Heart right ventricle (tissue), 16 donors: ENCODE data around the gene TMPRSS13. TPM values are rescaled to one million over a fixed set of nuclear protein-coding genes. Genes with fewer than 3 reads are reported as not detected.

Source experiments
- ATAC-seq, 8 donors: fragments of 200-7000 bp; cut with Tn5 transposase; one replicate each; pipeline ENCODE4 v1.9.1; 2020; ENCODE audit warnings: mild to moderate bottlenecking in 8 of 8, moderate library complexity in 8 of 8, moderate number of reproducible peaks in 1 of 8
- DNase-seq, 2 donors: peaks; one replicate each; pipeline ENCODE4 v3.0.0-alpha.2; 2020
- H3K27ac ChIP-seq, 10 donors: fragments of 200-600 bp; sonication (generic) in 2 of 10; one replicate each; pipeline versions ENCODE4 v1.5.0 to v1.8.0; 2020 to 2022; ENCODE audit warnings: mild to moderate bottlenecking in 3 of 10
- H3K27me3 ChIP-seq, 7 donors: fragments of 200-600 bp; one replicate each; pipeline ENCODE4 v1.8.0; 2021 to 2022; ENCODE audit warnings: mild to moderate bottlenecking in 2 of 7
- H3K36me3 ChIP-seq, 9 donors: fragments of 200-600 bp; sonication (generic) in 1 of 9; one replicate each; pipeline versions ENCODE4 v1.5.0 to v1.8.0; 2020 to 2022; ENCODE audit warnings: mild to moderate bottlenecking in 2 of 9
- H3K4me1 ChIP-seq, 9 donors: fragments of 200-600 bp; sonication (generic) in 1 of 9; one replicate each; pipeline versions ENCODE4 v1.5.0 to v1.8.0; 2020 to 2022; ENCODE audit warnings: mild to moderate bottlenecking in 4 of 9
- H3K4me3 ChIP-seq, 10 donors: fragments of 200-600 bp; sonication (generic) in 2 of 10; one replicate each; pipeline versions ENCODE4 v1.5.0 to v1.8.0; 2020 to 2022; ENCODE audit warnings: mild to moderate bottlenecking in 7 of 10, moderate library complexity in 2 of 10
- H3K9me3 ChIP-seq, 11 donors: fragments of 200-600 bp in 10 of 11; sonication (generic) in 2 of 11; one replicate each; pipeline versions ENCODE4 v1.5.0 to v1.8.0; 2013 to 2022; ENCODE audit warnings: mild to moderate bottlenecking in 2 of 11, control low read depth in 1 of 11, moderate library complexity in 1 of 11
- CTCF ChIP-seq, 9 donors: fragments of 200-600 bp; sonication (generic) in 2 of 9; IDR thresholded peaks; one replicate each; pipeline versions ENCODE4 v1.5.0 to v1.8.0; 2021 to 2022; ENCODE audit warnings: antibody characterized with exemption in 9 of 9, mild to moderate bottlenecking in 5 of 9, moderate library complexity in 1 of 9
- WGBS, 2 donors: extraction: QIAGEN DNeasy Blood & Tissue Kit; methylation state at CpG; one replicate each; pipeline ENCODE4 v1.1.7; 2013; ENCODE audit warnings: inconsistent platforms in 1 of 2; 5-methylcytosine and 5-hydroxymethylcytosine counted together
- intact Hi-C, 10 donors: fragments of 100-400 bp; cut with DNase I; formaldehyde crosslinking; loops; one replicate each; pipeline versions ENCODE4 v1.11.1 to v1.14.2; 2022
- polyA plus RNA-seq, 2 donors: library from polyadenylated mRNA; stranded (reverse); fragments of 200-250 nt; gene quantifications; one replicate each; pipeline ENCODE4 v1.2.3, GENCODE V29; 2013
- total RNA-seq, 10 donors: library from RNA; stranded (reverse); fragmentation: NEBNext Ultra II Directional in 3 of 10; extraction: Animal tissue kit (Norgen Biotek cat#: 25700) in 3 of 10; gene quantifications; one replicate each; pipeline versions ENCODE4 v1.2.1 to v1.2.4, GENCODE V29; 2021 to 2023
- donor health status: Arrhythmogenic right ventricular cardiomyopathy.
- donor health status: ischemic (EF 13 %, LVEDD 7.1; RV severe dilation, severe dysfunction).
- donor health status: healthy with polysubstance abuse.
- donor health status: DM: no; HTN: yes; CAD: no.
- donor health status: DM: no; HTN: no; CAD: no.
- donor health status: ischemic (EF 25% LVEDD 6.9; RV normal size, moderate dysfunction).
- donor health status: ischemic (EF 25% LVEDD 5.7; RV mildly dilated, moderate dysfunction).
- donor health status: healthy.
- donor health status: DM: yes; HTN: yes; CAD: no.
- donor health status: Ischemic cardiomyopathy.
- donor health status: ischemic (EF 35%, LVEDD 5.7; RV mildly dilated, moderate dysfunction).
- donor health status: nonischemic (EF 11% LVEDD 7.7; RV severe dilation, severe dysfunction).
- donor health status: DM: yes; HTN: yes; CAD: no.
- donor health status: PGD.
- donor health status: ischemic (EF 29% LVEDD 5.4; RV normal size, mild dysfunction).
- donor health status: nonischemic (EF 23%, LVEDD 6.1; RV moderate dilation, normal function).

TMPRSS13 gene
- total and polyA plus RNA-seq, 12 donors = 0.03 to 0.32 (median 0.18) TPM; not detected in 7

GRCh38 chr11:117961896-117962295 is 32.7 kb upstream of the TMPRSS13 start:
- no peaks in the 10 kb centered on the region for H3K36me3 ChIP-seq
- peaks cover 0 to 3% (median 0%) of the 10 kb centered on the region in 7 donors for H3K27me3 ChIP-seq
- intact Hi-C loops = no loop called here

GRCh38 chr11:117960406-117960805 is 31.2 kb upstream of the TMPRSS13 start:
- no peak for TF ChIP-seq CTCF (IDR thresholded peaks at IDR 0.05)
- peaks cover 0 to 4% (median 0%) of the 10 kb centered on the region in 7 donors for H3K27me3 ChIP-seq
- H3K36me3 ChIP-seq = no peaks in the 10 kb centered on the region
- intact Hi-C loops = no loop called here
- DNase-seq (no peak), ATAC-seq (no peak)
- H3K9me3 ChIP-seq = peaks cover 0 to 15% (median 0%) of the 10 kb centered on the region in 11 donors
- H3K4me1 ChIP-seq = peaks cover 0 to 16% (median 0%) of the 10 kb centered on the region in 9 donors
- H3K27ac ChIP-seq = peak overlapping the region in 1 of 10 donors; percentile 80
- no peak overlapping the region for H3K4me3 ChIP-seq
- WGBS, 2 donors = 71 to 75% methylated on average over 1 of the region's 1 CpG

More at GRCh38 chr11:117961896-117962295, 32.7 kb upstream of the TMPRSS13 start:
- TF ChIP-seq CTCF (IDR thresholded peaks at IDR 0.05) = no peak
- Histone ChIP-seq H3K4me1 (peaks cover 0 to 16% (median 0%) of the 10 kb centered on the region in 9 donors), H3K9me3 (peaks cover 0 to 14% (median 0%) of the 10 kb centered on the region in 11 donors), H3K27ac (no peak overlapping the region), H3K4me3 (no peak overlapping the region)
- ATAC-seq = no peak
- WGBS, 2 donors = 84 to 85% methylated on average over 10 of the region's 10 CpGs
- no peak for DNase-seq

- DNase-seq (no peak), ATAC-seq (peak in 3 of 8 donors; percentile 29 to 35 (median 34))
- no peaks in the 10 kb centered on the region for H3K36me3 ChIP-seq
- TF ChIP-seq CTCF (IDR thresholded peaks at IDR 0.05) = no peak
- intact Hi-C loops = loop anchor here in 2 of 10 donors (10.0 kb wide), 2 partner anchors 85 to 95 kb away; no protein-coding TSS in a partner anchor
- no peak overlapping the region for H3K4me3 ChIP-seq
- H3K27me3 ChIP-seq = peaks cover 0 to 4% (median 0%) of the 10 kb centered on the region in 7 donors
- peak overlapping the region in 2 of 10 donors; percentile 22 to 80 for H3K27ac ChIP-seq
- peaks cover 0 to 16% (median 0%) of the 10 kb centered on the region in 9 donors for H3K4me1 ChIP-seq
- H3K9me3 ChIP-seq = peaks cover 0 to 15% (median 0%) of the 10 kb centered on the region in 11 donors
- WGBS, 2 donors = 46 to 76% methylated on average over 1 of the region's 1 CpG
These were observed 30.4 kb upstream of the TMPRSS13 start for GRCh38 chr11:117959438-117960149.

- peaks cover 0 to 17% (median 0%) of the 10 kb centered on the region in 9 donors for H3K4me1 ChIP-seq
- intact Hi-C loops = loop anchor here in 2 of 10 donors (10.0 kb wide), 2 partner anchors 86 to 96 kb away; no protein-coding TSS in a partner anchor
- H3K36me3 ChIP-seq = no peaks in the 10 kb centered on the region
- no peak overlapping the region for H3K4me3 ChIP-seq
- no peak for TF ChIP-seq CTCF (IDR thresholded peaks at IDR 0.05)
- peaks cover 0 to 4% (median 0%) of the 10 kb centered on the region in 7 donors for H3K27me3 ChIP-seq
- DNase-seq = no peak
- no peak for ATAC-seq
- 98% methylated on average over 1 of the region's 1 CpG for WGBS, 2 donors
- peaks cover 0 to 15% (median 0%) of the 10 kb centered on the region in 11 donors for H3K9me3 ChIP-seq
- peak overlapping the region in 1 of 10 donors; percentile 80 for H3K27ac ChIP-seq
These were observed 29.7 kb upstream of the TMPRSS13 start for GRCh38 chr11:117958949-117959348.
